Measurements from ENCODE around the gene IRF2BP2.

DNA sequence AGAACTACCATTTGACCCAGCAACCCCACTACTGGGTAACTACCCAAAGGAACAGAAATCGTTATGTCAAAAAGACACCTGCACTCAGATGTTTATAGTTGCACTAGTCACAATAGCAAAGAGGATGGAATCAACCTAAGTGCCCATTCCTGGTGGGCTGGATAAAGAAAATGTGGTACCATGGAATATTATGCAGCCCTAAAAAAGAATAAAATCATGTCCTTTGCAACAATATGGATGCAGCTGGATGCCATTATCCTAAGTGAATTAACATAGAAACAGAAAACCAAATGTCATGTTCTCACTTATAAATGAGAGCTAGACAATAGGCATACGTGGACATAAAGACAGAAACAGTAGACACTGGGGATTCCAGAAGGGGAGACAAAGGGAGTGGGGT lies 32.5 kb upstream of the IRF2BP2 start:
- TF ChIP-seq POLR2A (IDR thresholded peaks at IDR 0.05; ENCODE audit: low read depth, low read length) (no peak), TAF1 (IDR thresholded peaks at IDR 0.05; ENCODE audit: borderline replicate concordance, low read depth, low read length) (no peak)
